GM18870 (cell line): ENCODE data around the gene ATP2B2.

Experiments used
- ATAC-seq: cut with Tn5 transposase; IDR thresholded peaks from one replicate; pipeline ENCODE4 v1.9.1; 2021; ENCODE audit warnings: moderate library complexity; ENCODE audit not compliant: unreplicated experiment

Gene ATP2B2

GRCh38 chr3:10511809-10512494 lies 6.6 kb upstream of the ATP2B2 start:
- ATAC-seq, result no peak

- ATAC-seq, result no peak
These were observed 5.5 kb upstream of the ATP2B2 start for GRCh38 chr3:10510743-10511432.

- no peak for ATAC-seq
These were observed 4.8 kb upstream of the ATP2B2 start for GRCh38 chr3:10510086-10510742.

- no peak for ATAC-seq
These were observed 3.9 kb upstream of the ATP2B2 start for GRCh38 chr3:10509325-10509724.

GRCh38 chr3:10508619-10509260 lies 3.4 kb upstream of the ATP2B2 start:
- ATAC-seq, result no peak

- no peak for ATAC-seq
These were observed 2.8 kb upstream of the ATP2B2 start for GRCh38 chr3:10508235-10508618.

GRCh38 chr3:10507331-10507730 lies 1.9 kb upstream of the ATP2B2 start:
- ATAC-seq, result no peak

GRCh38 chr3:10506696-10507095 lies 1.3 kb upstream of the ATP2B2 start:
- no peak for ATAC-seq

- ATAC-seq, result no peak
These were observed 602 bp upstream of the ATP2B2 start for GRCh38 chr3:10505791-10506585.

GRCh38 chr3:10504171-10505049 lies 976 bp downstream of the ATP2B2 start:
- ATAC-seq, result no peak

- ATAC-seq, result no peak
These were observed 2.1 kb downstream of the ATP2B2 start for GRCh38 chr3:10503217-10503796.

- ATAC-seq, result no peak
These were observed 3.1 kb downstream of the ATP2B2 start for GRCh38 chr3:10502185-10502880.

- ATAC-seq, result no peak
These were observed 3.7 kb downstream of the ATP2B2 start for GRCh38 chr3:10501664-10502052.

GRCh38 chr3:10500717-10501663 lies 4.4 kb downstream of the ATP2B2 start:
- ATAC-seq, result no peak

- ATAC-seq, result no peak
These were observed 7.1 kb downstream of the ATP2B2 start for GRCh38 chr3:10498271-10498670.

- no peak for ATAC-seq
These were observed 7.9 kb downstream of the ATP2B2 start for GRCh38 chr3:10497439-10497838.

GRCh38 chr3:10496121-10496863 lies 9.1 kb downstream of the ATP2B2 start:
- no peak for ATAC-seq
